WI38 (cell line): ENCODE measurements around the gene INSYN1.

Experiments
- H3K4me3 ChIP-seq: 2 replicates; pipeline ENCODE4 v1.5.1; 2011; ENCODE audit warnings: low read depth, mild to moderate bottlenecking, control low read depth, low read length
- TF ChIP-seq, protein P1 (sequence below): IDR thresholded peaks from 2 replicates; pipeline ENCODE4 v1.5.1; 2012; ENCODE audit warnings: low read depth, mild to moderate bottlenecking, control low read depth, low read length

Gene INSYN1, protein sequence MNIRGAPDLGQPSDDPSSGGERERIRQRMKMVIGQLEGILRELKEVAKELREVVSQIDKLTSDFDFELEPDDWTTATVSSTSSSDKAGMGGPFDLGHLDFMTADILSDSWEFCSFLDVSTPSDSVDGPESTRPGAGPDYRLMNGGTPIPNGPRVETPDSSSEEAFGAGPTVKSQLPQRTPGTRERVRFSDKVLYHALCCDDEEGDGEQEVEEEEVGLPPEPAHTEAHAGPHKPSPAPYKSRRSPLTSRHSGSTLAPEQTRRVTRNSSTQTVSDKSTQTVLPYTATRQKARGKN

DNA sequence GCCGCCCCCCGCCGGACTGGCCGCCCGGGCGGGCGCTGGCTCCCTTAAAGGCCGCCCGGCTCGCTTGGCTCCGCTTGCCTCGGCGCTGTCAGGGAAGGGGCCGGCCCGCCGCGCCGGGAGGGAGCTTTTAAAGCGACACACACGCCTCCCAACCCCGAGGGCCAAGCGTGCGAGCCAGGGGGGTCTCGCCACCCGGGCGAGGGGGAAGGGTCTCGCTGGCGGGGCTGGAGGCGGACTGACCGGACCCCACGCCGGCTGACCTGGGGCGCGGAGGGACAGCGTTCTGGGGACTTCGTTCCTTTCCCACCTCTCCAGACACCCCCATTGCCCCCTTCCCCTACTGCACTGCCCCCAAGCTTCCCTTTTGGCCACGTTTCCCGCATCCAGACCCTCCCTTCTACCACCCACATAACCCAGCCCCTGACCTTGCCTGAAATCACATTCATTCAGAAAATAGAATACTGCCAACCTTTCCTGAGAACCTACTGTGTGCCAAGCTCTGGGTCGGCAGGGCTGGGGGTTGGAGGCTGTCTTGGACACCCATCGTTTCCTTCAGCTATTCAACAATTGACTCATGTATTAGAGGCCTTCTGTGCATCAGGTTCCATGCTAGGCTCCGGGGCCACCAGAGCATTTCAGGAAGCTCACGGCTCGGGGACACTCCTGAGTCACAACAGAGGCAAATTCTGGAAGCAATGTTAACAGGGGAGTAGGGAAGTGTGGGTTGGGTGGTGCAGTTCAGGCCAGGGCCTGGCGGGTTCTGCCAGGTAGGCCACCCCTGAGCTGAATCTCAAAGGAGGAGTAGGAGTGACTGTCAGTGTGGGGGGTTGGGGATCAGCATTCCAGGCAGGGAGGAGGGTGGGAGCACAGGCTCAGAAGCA is at the start of gene INSYN1:
TSS of gene INSYN1 (minus strand) at position 102 of the 881 bp plus-strand sequence. CDS start 2,221 bp downstream, outside the sequence.
- TF ChIP-seq, protein P1, sequence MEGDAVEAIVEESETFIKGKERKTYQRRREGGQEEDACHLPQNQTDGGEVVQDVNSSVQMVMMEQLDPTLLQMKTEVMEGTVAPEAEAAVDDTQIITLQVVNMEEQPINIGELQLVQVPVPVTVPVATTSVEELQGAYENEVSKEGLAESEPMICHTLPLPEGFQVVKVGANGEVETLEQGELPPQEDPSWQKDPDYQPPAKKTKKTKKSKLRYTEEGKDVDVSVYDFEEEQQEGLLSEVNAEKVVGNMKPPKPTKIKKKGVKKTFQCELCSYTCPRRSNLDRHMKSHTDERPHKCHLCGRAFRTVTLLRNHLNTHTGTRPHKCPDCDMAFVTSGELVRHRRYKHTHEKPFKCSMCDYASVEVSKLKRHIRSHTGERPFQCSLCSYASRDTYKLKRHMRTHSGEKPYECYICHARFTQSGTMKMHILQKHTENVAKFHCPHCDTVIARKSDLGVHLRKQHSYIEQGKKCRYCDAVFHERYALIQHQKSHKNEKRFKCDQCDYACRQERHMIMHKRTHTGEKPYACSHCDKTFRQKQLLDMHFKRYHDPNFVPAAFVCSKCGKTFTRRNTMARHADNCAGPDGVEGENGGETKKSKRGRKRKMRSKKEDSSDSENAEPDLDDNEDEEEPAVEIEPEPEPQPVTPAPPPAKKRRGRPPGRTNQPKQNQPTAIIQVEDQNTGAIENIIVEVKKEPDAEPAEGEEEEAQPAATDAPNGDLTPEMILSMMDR = no peak
- H3K4me3 ChIP-seq = 0 out of 2 replicates have a peak within 1 kb of the TSS, but pooled peaks have one; percentile 8

DNA sequence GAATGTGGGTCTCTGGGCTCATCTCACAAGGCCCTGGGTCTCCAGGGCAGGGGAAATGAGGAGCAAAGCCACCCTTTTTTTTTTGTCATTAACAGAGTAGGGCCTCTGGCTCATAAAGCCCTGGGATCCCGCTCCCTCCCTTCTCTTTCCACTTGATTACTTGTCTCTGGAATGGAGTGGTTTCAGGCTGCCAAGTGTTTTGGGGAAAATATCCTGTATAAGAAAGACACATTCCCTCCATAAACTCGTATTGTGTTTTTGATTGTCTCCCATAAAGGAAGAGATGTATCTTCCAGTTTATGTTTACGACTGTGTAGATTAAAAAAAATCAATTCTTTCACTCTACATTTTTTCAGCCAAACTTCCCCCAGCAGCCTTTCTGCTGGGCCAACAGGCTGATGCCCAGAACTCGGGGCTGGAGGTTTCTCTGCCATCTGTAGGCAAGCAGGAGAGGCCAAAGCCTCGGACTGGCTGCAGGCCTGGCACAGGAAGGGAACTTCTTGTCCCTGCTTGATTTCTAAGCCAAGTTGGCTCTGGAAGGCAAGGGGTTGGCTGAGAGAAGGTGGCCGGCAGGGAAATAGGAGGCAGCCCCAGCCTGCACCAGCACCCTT is 49.4 kb upstream of the INSYN1 start:
- TF ChIP-seq, protein P1 = no peak
- no peak overlapping the region for H3K4me3 ChIP-seq

DNA sequence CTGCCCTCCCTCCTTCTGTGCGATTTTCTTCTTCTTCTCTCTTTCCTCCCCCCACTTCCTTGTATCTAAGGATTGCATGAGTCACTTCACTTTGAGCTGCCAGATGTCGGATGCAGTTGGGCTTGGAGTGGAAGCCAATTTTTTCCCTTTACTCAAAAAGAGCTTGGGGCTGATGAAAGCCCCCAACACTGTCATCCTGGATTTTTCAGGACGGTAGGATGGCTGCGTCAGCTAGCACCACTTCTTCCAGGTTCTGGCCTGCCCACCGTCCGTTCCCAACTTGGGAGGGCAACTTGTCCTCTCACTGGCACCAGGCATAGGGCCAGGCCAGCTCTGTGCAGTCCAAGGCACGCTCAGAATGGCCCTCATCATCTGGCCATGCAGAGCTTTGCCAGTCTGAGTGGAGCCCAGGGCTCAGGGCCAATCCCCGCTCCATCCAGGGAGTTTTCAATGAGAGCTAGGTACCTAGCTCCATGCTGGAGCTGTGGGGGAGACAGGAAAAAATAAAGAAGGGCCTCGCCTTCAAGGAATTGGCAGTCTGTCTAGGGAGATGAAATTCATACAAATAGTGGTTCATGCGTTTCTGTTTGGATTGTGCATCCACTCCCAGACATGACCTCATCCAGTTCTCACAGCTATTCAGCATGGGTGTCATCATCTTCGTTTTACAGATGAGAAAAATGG is 47.7 kb upstream of the INSYN1 start:
- TF ChIP-seq, protein P1 = no peak
- no peak overlapping the region for H3K4me3 ChIP-seq

DNA sequence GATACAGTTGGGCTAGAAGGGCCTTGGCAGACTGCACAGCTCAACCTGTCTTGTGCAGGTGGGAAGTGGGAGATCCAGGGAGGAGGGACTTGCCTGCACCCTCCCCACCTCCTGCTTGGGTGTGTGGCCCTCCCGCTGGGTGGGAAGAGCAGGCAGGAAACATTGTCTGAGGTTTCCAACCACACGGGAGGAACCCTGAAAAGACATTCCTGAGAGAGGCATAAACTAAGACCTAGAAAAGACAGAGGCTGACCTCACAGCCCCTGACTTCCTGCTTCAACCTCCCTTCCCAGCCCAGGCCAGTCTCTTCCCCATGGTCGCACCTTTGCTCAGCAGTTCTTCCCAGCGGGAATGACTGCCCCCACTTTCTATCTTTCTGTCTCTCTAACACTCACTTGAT is 46.3 kb upstream of the INSYN1 start:
- H3K4me3 ChIP-seq = no peak overlapping the region
- TF ChIP-seq, protein P1 = no peak

DNA sequence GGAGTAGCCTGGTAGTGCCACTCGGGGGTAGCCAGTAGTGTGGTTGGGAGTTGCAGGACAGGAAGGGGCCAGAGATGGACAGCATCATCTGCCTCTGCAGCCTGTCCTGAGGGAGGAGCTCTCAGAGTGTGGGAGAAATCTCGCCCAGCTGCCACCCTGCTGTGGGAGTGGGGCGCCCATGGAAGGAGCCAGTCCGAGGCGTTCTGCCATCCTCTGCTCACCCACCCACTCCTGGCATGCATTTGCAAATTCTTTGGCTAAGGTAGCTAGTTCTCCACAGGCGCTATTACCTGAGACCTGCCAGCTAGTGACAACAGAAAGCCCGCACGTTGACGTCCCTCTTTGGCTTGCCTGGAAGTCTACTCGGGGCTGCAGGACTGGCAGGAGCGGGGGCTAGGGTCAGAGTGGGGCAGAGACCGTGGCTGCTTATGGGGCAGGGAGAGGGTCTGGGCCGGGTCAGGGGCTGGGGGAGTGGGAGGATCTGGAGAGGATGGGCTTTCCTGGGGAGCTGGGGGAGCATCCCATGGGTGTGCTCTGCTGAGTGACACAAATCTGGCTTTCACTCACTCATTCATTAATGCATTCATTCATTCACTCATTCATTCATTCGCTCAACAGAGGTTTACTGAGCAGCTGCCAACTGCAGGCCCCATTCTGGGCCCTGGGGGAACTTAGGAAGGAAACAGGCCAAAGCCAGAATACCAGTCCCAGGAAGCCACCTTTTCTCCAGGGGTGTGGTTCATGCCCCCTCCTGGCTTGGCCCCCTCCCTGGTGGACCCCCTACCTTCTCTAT is 44.4 kb upstream of the INSYN1 start:
- TF ChIP-seq, protein P1 = no peak
- no peak overlapping the region for H3K4me3 ChIP-seq

DNA sequence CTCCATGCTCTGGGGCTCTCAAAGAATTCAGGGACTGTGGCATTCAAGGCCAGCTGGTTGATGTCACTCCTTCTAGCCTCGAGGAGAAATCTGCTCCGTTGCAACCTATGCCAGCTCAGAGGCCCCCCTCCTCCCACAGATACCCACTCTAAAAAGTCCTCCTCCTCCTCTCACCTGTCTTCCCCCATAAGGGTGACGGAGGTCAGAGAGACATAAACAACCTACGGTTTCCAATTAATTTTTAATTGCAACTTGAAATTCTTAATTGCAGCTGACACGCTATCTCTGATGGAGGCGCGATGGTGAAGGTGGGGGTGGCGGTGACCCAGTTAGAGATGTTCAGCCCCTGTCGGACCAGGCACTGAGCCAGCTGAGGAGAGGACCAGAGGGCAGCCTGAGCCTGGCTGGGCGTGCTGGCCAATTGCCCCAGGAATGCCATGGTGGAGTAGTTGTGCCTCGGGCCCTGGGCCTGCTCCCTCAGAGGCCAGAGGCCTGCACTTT is 43.2 kb upstream of the INSYN1 start:
- TF ChIP-seq, protein P1 = no peak
- no peak overlapping the region for H3K4me3 ChIP-seq
